ENCODE data around the gene MYMX. TPM values are rescaled to one million over a fixed set of nuclear protein-coding genes. Genes with fewer than 3 reads are reported as not detected.
A peak's percentile ranks its signal among the peaks of the same experiment; 100 is the strongest.

MYMX gene
- total RNA-seq, 4 donors from 2014 or later, result not detected

GRCh38 chr6:44257025-44257752, 40.5 kb downstream of the MYMX start, which contains the start of gene SLC35B2:
TSS of gene SLC35B2 (minus strand) at chr6:44257528. CDS start at chr6:44257410, 118 bp downstream.
- 0 to 2% methylated on average over 10 to 67 of the region's 80 CpGs for WGBS, 2 donors
- peak; percentile 24 to 78 for TF ChIP-seq EP300 (IDR thresholded peaks at IDR 0.05)
- peak; percentile 81 to 95 (median 93) for TF ChIP-seq CTCF (IDR thresholded peaks at IDR 0.05)
- TF ChIP-seq POLR2A (IDR thresholded peaks at IDR 0.05), result peak; percentile 56 to 74
- Histone ChIP-seq H3K4me3 (peak within 1 kb of the TSS; percentile 62 to 98 (median 82)), H3K27ac (peak within 1 kb of the TSS; percentile 88 to 99 (median 93)), H3K36me3 (peaks cover 0 to 57% (median 19%) of the 10 kb centered on the region in 3 donors), H3K4me1 (peaks cover 0 to 63% (median 18%) of the 10 kb centered on the region in 4 donors), H3K9me3 (no peaks in the 10 kb centered on the region), H3K27me3 (no peaks in the 10 kb centered on the region)
- DNase-seq (ENCODE audit: low spot score in 2 of 2), result peak; percentile 42 to 54

GRCh38 chr6:44257753-44258324, 41.1 kb downstream of the MYMX start:
- 14 to 22% methylated on average over 15 of the region's 15 CpGs for WGBS, 2 donors
- Histone ChIP-seq H3K4me3 (peak overlapping the region; percentile 62 to 98 (median 82)), H3K9me3 (no peaks in the 10 kb centered on the region), H3K27ac (peak overlapping the region; percentile 88 to 99 (median 93)), H3K27me3 (no peaks in the 10 kb centered on the region), H3K4me1 (peaks cover 0 to 64% (median 25%) of the 10 kb centered on the region in 4 donors), H3K36me3 (peaks cover 0 to 51% (median 12%) of the 10 kb centered on the region in 3 donors)
- DNase-seq (ENCODE audit: low spot score in 2 of 2), result no peak
- TF ChIP-seq POLR2A (IDR thresholded peaks at IDR 0.05) (no peak), CTCF (IDR thresholded peaks at IDR 0.05) (peak in 1 of 5 experiments; percentile 37)

GRCh38 chr6:44258325-44258863, 41.7 kb downstream of the MYMX start:
- no peak for TF ChIP-seq EP300 (IDR thresholded peaks at IDR 0.05)
- no peak for TF ChIP-seq POLR2A (IDR thresholded peaks at IDR 0.05)
- no peak for TF ChIP-seq CTCF (IDR thresholded peaks at IDR 0.05)
- Histone ChIP-seq H3K27me3 (no peaks in the 10 kb centered on the region), H3K27ac (peak overlapping the region; percentile 88 to 99 (median 93)), H3K4me1 (peaks cover 0 to 64% (median 30%) of the 10 kb centered on the region in 4 donors), H3K36me3 (peaks cover 0 to 45% (median 7%) of the 10 kb centered on the region in 3 donors), H3K9me3 (no peaks in the 10 kb centered on the region), H3K4me3 (no peak overlapping the region)
- 67 to 70% methylated on average over 9 of the region's 9 CpGs for WGBS, 2 donors
- no peak for DNase-seq (ENCODE audit: low spot score in 2 of 2)

- Histone ChIP-seq H3K9me3 (no peaks in the 10 kb centered on the region), H3K27ac (peak overlapping the region in 1 of 4 donors; percentile 90)
- TF ChIP-seq POLR2A (IDR thresholded peaks at IDR 0.05) (no peak), EP300 (IDR thresholded peaks at IDR 0.05) (no peak), CTCF (IDR thresholded peaks at IDR 0.05) (no peak)
These were observed 42.2 kb downstream of the MYMX start for GRCh38 chr6:44258921-44259320.

More at GRCh38 chr6:44258921-44259320, 42.2 kb downstream of the MYMX start:
- Histone ChIP-seq H3K4me1 (peaks cover 2 to 64% (median 36%) of the 10 kb centered on the region in 4 donors), H3K36me3 (peaks cover 0 to 40% (median 3%) of the 10 kb centered on the region in 3 donors), H3K4me3 (no peak overlapping the region), H3K27me3 (no peaks in the 10 kb centered on the region)
- 87 to 89% methylated on average over 3 of the region's 3 CpGs for WGBS, 2 donors
- DNase-seq (ENCODE audit: low spot score in 2 of 2), result no peak

Data from tibial nerve (tissue), 4 donors.